Uterus (tissue), 4 donors: ENCODE measurements around the gene DTNBP1. TPM values are rescaled to one million over a fixed set of nuclear protein-coding genes. Genes with fewer than 3 reads are reported as not detected.
A peak's percentile ranks its signal among the peaks of the same experiment; 100 is the strongest.

Source experiments
- DNase-seq, 2 donors: peaks; one replicate each; pipeline ENCODE4 v3.0.0-alpha.2; 2019 to 2020
- H3K27ac ChIP-seq, 2 donors: fragments of 200-600 bp; sonication (generic); 1 replicate in 1 of 2; 2 replicates in 1 of 2; pipeline ENCODE4 v1.5.1; 2016 to 2018
- H3K27me3 ChIP-seq, 2 donors: fragments of 200-600 bp; sonication (generic); one replicate each; pipeline ENCODE4 v1.5.1; 2018 to 2019; ENCODE audit warnings: control low read depth in 1 of 2
- H3K36me3 ChIP-seq, 2 donors: fragments of 200-600 bp; sonication (generic); one replicate each; pipeline ENCODE4 v1.5.1; 2019; ENCODE audit warnings: control low read depth in 1 of 2
- H3K4me1 ChIP-seq, 2 donors: fragments of 200-600 bp; sonication (generic); one replicate each; pipeline ENCODE4 v1.5.1; 2018 to 2019; ENCODE audit warnings: control low read depth in 1 of 2
- H3K4me3 ChIP-seq, 2 donors: fragments of 200-600 bp; sonication (generic); 1 replicate in 1 of 2; 2 replicates in 1 of 2; pipeline ENCODE4 v1.5.1; 2018 to 2019; ENCODE audit warnings: mild to moderate bottlenecking in 1 of 2
- H3K9me3 ChIP-seq, 2 donors: fragments of 200-600 bp; sonication (generic); one replicate each; pipeline ENCODE4 v1.5.1; 2019; ENCODE audit warnings: control low read depth in 1 of 2
- POLR2A ChIP-seq, 2 donors: fragments of 450-650 bp; IDR thresholded peaks; one replicate each; pipeline ENCODE4 v1.6.1; 2016; ENCODE audit warnings: antibody characterized with exemption in 2 of 2, mild to moderate bottlenecking in 1 of 2, moderate library complexity in 1 of 2
- intact Hi-C: fragments of 100-400 bp; cut with DNase I; formaldehyde crosslinking; loops from one replicate; pipeline ENCODE4 v1.15.1; 2023; ENCODE audit warnings: low total_unique reads
- total RNA-seq, 4 donors: library from RNA; depleted of rRNA in 3 of 4; stranded (reverse); fragments of >200 nt in 3 of 4; gene quantifications; one replicate each; pipeline versions ENCODE4 v1.1.0 to v1.2.4, GENCODE V29; 2014 to 2023
- TF ChIP-seq, protein P1 (sequence below), 4 experiments: fragments of 200-600 bp in 2 of 4; fragments of 450-650 bp in 2 of 4; sonication (generic) in 2 of 4; IDR thresholded peaks; one replicate each; pipeline ENCODE4 v1.5.1; 2016 to 2019; ENCODE audit warnings: antibody characterized with exemption in 4 of 4, mild to moderate bottlenecking in 2 of 4, moderate library complexity in 1 of 4
- donor health status: DM: yes; HTN: yes; CAD: no.

DTNBP1 gene
- total RNA-seq, 4 donors from 2014 or later: 1.8 to 19.8 (median 9.0) TPM; not detected in 1

DNA sequence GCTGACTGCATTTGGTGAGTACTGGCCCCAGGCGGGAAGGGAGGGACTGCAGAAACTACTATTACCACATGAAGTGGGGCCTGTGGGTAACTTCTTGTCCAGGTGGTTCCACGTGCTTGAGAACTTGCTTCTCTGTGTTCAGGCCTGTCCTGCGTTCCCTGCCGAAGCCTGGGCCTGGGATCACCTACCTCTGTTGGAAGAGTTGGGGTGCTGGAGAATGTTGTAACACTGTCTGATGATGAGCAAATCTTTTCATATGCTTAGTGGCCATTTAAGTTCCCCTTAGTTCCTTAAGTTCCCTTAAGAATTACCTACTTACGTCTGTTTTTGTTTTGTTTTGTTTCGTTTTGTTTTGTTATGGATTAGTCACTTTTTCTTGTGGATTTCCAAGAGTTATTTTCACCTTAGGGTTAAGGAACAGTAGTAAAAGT is 154.4 kb downstream of the DTNBP1 start:
- Histone ChIP-seq H3K27ac (no peak overlapping the region), H3K27me3 (no peaks in the 10 kb centered on the region), H3K36me3 (no peaks in the 10 kb centered on the region), H3K9me3 (no peaks in the 10 kb centered on the region), H3K4me1 (peaks cover 0 to 10% of the 10 kb centered on the region in 2 donors), H3K4me3 (no peak overlapping the region)
- TF ChIP-seq, protein P1, sequence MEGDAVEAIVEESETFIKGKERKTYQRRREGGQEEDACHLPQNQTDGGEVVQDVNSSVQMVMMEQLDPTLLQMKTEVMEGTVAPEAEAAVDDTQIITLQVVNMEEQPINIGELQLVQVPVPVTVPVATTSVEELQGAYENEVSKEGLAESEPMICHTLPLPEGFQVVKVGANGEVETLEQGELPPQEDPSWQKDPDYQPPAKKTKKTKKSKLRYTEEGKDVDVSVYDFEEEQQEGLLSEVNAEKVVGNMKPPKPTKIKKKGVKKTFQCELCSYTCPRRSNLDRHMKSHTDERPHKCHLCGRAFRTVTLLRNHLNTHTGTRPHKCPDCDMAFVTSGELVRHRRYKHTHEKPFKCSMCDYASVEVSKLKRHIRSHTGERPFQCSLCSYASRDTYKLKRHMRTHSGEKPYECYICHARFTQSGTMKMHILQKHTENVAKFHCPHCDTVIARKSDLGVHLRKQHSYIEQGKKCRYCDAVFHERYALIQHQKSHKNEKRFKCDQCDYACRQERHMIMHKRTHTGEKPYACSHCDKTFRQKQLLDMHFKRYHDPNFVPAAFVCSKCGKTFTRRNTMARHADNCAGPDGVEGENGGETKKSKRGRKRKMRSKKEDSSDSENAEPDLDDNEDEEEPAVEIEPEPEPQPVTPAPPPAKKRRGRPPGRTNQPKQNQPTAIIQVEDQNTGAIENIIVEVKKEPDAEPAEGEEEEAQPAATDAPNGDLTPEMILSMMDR (IDR thresholded peaks at IDR 0.05): no peak
- intact Hi-C loops: no loop called here
- no peak for DNase-seq

DNA sequence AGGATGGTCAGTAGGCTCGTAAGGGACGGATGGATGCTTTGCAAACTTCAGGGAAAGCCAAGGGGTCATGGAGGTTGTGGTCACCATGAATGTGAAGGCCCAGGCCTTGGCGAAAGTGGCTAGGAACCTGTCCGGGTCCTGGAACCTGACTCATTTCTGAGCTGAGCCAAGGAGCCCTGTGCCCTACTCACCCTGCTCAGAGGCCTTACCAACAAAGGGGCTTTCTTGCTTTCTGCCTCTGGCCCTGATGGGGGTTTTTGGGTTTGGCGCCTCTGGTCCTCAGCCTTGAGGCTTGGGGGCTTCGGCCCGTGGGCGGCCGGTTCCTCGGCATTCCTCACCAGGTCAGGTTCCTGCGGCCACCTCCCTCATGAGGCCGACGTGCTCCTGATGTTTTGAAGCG is 155.1 kb downstream of the DTNBP1 start:
- no peak for DNase-seq
- intact Hi-C loops: no loop called here
- Histone ChIP-seq H3K4me1 (peaks cover 0 to 10% of the 10 kb centered on the region in 2 donors), H3K27ac (no peak overlapping the region), H3K27me3 (no peaks in the 10 kb centered on the region), H3K9me3 (no peaks in the 10 kb centered on the region), H3K36me3 (no peaks in the 10 kb centered on the region), H3K4me3 (no peak overlapping the region)
- no peak for TF ChIP-seq POLR2A (IDR thresholded peaks at IDR 0.05)
- TF ChIP-seq, protein P1 (IDR thresholded peaks at IDR 0.05): no peak

DNA sequence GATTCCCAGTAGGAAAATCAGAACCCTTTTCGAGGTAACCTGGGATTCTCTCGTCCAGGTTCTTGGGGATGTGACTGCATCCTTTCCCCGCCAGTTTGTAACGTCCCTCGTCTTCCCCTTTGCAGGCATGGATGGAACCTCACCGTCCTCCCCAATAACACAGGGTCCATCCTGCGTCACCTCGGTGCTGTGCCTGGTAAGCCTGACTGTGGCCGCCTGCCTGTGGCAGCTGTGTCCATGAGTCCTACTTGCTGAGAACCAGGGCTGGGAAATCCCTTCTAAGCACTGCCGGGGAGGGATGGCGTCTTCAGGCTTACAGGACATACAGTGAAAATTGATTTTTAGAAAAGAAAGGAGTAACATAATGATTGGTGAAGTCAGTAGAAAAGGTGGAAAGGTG is 155.6 kb downstream of the DTNBP1 start:
- Histone ChIP-seq H3K27ac (no peak overlapping the region), H3K4me1 (peaks cover 0 to 10% of the 10 kb centered on the region in 2 donors), H3K27me3 (no peaks in the 10 kb centered on the region), H3K9me3 (no peaks in the 10 kb centered on the region), H3K36me3 (no peaks in the 10 kb centered on the region), H3K4me3 (no peak overlapping the region)
- DNase-seq: no peak
- TF ChIP-seq, protein P1 (IDR thresholded peaks at IDR 0.05): no peak
- TF ChIP-seq POLR2A (IDR thresholded peaks at IDR 0.05): no peak
- intact Hi-C loops: no loop called here

DNA sequence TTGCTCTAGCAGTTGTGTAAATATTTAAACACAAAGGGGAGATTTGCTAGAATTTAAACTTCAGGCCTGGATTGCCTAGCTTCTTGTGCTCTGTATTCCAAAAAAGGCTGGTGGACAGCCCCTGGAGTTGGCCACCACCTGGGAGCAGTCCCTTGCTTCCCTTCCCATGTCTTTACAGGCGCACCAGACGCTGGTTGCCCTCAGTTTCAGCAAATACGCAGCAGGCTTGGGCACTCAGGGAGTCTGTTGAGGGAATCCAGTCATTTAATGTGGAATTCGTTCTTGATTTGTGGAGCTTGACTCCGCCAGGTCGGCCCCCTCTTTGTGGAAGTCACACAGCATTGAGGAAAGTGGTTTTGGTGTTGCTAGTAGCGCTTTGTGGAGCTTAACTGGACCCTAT is 156.8 kb downstream of the DTNBP1 start:
- H3K27ac ChIP-seq: no peak overlapping the region

DNA sequence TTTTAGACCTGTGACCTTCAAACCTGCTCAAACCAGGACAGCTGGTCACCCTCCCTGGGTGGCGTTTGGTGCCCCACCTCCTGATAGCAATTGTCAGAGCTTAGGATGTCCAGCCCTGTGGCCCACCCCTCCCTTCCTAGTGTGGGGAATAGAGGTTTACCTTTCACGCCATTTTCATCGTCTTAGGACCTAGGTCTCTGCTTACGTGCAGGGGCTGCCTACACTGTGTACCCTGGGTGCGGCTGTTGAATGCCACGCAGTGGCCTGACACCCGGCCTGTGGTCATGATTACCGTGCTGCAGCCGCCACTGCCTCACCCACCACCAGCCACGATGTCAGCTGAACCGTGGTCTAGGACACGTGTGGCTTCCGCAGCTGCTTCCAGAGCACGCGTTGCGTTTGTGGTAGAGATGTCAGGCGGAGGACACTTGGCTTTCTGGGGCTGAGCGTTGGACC is 157.3 kb downstream of the DTNBP1 start:
- Histone ChIP-seq H3K27ac (peak overlapping the region; percentile 67 to 84), H3K27me3 (no peaks in the 10 kb centered on the region), H3K4me1 (peaks cover 0 to 10% of the 10 kb centered on the region in 2 donors), H3K36me3 (no peaks in the 10 kb centered on the region), H3K9me3 (no peaks in the 10 kb centered on the region), H3K4me3 (peak overlapping the region in 1 of 2 donors; percentile 8)
- DNase-seq: no peak
- intact Hi-C loops: no loop called here
- TF ChIP-seq, protein P1 (IDR thresholded peaks at IDR 0.05): no peak
- no peak for TF ChIP-seq POLR2A (IDR thresholded peaks at IDR 0.05)

More for the DNA sequence above, 156.8 kb downstream of the DTNBP1 start:
- DNase-seq: no peak
- H3K9me3 ChIP-seq: no peaks in the 10 kb centered on the region
- no peak for TF ChIP-seq POLR2A (IDR thresholded peaks at IDR 0.05)
- TF ChIP-seq, protein P1 (IDR thresholded peaks at IDR 0.05): no peak
- H3K4me1 ChIP-seq: peaks cover 0 to 10% of the 10 kb centered on the region in 2 donors
- H3K4me3 ChIP-seq: no peak overlapping the region
- no peaks in the 10 kb centered on the region for H3K36me3 ChIP-seq
- no peaks in the 10 kb centered on the region for H3K27me3 ChIP-seq
- intact Hi-C loops: no loop called here
